GM12891 (cell line): ENCODE data around the gene TCF25.
"Not testable (repeated sequence)": the region's sequence is repeated elsewhere in the genome, so short reads cannot be mapped to it uniquely, and the experiment has no call there.

Experiments used
- POLR2A ChIP-seq: IDR thresholded peaks from 2 replicates; pipeline ENCODE4 v1.6.1; 2011; ENCODE audit warnings: low read depth, low read length, control low read depth
- POLR2AphosphoS5 ChIP-seq: IDR thresholded peaks from 2 replicates; pipeline ENCODE4 v1.6.1; 2011; ENCODE audit warnings: low read depth, low read length, control low read depth
- TAF1 ChIP-seq: IDR thresholded peaks from 2 replicates; pipeline ENCODE4 v1.6.1; 2011; ENCODE audit warnings: low read depth, low read length, control low read depth

DNA sequence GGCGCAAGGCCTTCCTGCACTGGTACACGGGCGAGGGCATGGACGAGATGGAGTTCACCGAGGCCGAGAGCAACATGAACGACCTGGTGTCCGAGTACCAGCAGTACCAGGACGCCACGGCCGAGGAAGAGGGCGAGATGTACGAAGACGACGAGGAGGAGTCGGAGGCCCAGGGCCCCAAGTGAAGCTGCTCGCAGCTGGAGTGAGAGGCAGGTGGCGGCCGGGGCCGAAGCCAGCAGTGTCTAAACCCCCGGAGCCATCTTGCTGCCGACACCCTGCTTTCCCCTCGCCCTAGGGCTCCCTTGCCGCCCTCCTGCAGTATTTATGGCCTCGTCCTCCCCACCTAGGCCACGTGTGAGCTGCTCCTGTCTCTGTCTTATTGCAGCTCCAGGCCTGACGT lies 62.2 kb downstream of the TCF25 start:
- not testable (repeated sequence) for TF ChIP-seq POLR2AphosphoS5, POLR2A, TAF1
